Lower lobe of right lung (tissue), 2 donors: ENCODE data around the gene PHAF1. TPM values are rescaled to one million over a fixed set of nuclear protein-coding genes. Genes with fewer than 3 reads are reported as not detected.

Source experiments
- ATAC-seq, 2 donors: fragments of 200-7000 bp; cut with Tn5 transposase; one replicate each; pipeline ENCODE4 v1.9.1; 2020 to 2022; ENCODE audit warnings: mild to moderate bottlenecking in 2 of 2, moderate library complexity in 2 of 2
- DNase-seq: peaks from one replicate; pipeline ENCODE4 v3.0.0-alpha.2; 2020
- H3K27ac ChIP-seq: fragments of 200-600 bp; one replicate; pipeline ENCODE4 v1.8.0; 2022
- H3K27me3 ChIP-seq: fragments of 200-600 bp; one replicate; pipeline ENCODE4 v1.8.0; 2022; ENCODE audit warnings: low read depth
- H3K36me3 ChIP-seq: fragments of 200-600 bp; one replicate; pipeline ENCODE4 v1.8.0; 2022; ENCODE audit warnings: mild to moderate bottlenecking
- H3K4me1 ChIP-seq: fragments of 200-600 bp; one replicate; pipeline ENCODE4 v1.8.0; 2022
- H3K4me3 ChIP-seq: fragments of 200-600 bp; one replicate; pipeline ENCODE4 v1.8.0; 2022; ENCODE audit warnings: mild to moderate bottlenecking
- H3K9me3 ChIP-seq: fragments of 200-600 bp; one replicate; pipeline ENCODE4 v1.8.0; 2022
- CTCF ChIP-seq: fragments of 200-600 bp; IDR thresholded peaks from one replicate; pipeline ENCODE4 v1.8.0; 2022; ENCODE audit warnings: antibody characterized with exemption, mild to moderate bottlenecking
- intact Hi-C: fragments of 100-400 bp; cut with DNase I; formaldehyde crosslinking; loops from one replicate; pipeline ENCODE4 v1.11.0; 2022
- total RNA-seq: library from RNA; stranded (reverse); fragmentation: NEBNext Ultra II Directional; extraction: Animal tissue kit (Norgen Biotek cat#: 25700); gene quantifications from one replicate; pipeline ENCODE4 v1.2.1, GENCODE V29; 2021
- donor health status: DM: no; HTN: yes; CAD: no; lungs with severe emphysema.

Gene PHAF1
- total RNA-seq, 1 donor from 2014 or later = 21.7 TPM

GRCh38 chr16:67184453-67184994 lies 74.8 kb downstream of the PHAF1 start:
- H3K27me3 ChIP-seq = no peaks in the 10 kb centered on the region
- H3K36me3 ChIP-seq = no peaks in the 10 kb centered on the region
- H3K4me1 ChIP-seq = peaks cover 42% of the 10 kb centered on the region
- H3K27ac ChIP-seq = peak overlapping the region; percentile 94
- H3K4me3 ChIP-seq = peak overlapping the region; percentile 73
- intact Hi-C loops = no loop called here
- TF ChIP-seq CTCF = no peak
- DNase-seq (no peak), ATAC-seq (peak; percentile 28 to 39)
- H3K9me3 ChIP-seq = no peaks in the 10 kb centered on the region

DNA sequence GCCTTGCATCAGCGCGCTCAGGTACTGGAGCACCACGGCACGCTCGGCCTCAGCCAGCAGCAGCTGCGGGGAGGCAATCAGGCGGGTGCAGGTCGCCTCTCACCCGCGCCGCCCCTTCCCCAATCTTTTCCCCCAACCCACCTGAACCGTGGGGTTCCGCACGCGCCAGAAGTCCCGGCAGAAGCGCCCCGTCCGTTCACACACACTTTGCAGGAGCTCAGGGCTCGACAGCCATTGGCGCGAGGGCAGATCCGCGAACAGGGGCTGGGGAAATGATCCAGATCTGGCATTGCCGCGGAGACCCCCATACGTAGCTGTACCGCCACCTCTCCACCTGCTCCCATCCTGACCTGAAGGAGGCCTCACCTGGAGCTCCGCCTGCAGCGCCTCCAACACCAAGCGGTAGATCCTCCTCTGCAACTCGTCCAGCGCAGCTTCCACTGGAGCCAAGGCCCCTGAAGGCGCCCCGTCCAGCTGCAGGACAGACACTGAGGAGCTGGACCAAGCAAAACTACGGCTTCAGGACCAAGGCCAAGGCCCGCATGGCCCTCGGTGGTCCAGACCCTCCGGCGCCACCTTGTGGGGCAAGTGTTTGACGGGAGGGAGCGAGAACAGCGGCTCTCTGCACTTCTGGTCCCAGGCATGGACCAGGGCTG lies 75.4 kb downstream of the PHAF1 start:
- TF ChIP-seq CTCF = peak; percentile 89
- Histone ChIP-seq H3K36me3 (no peaks in the 10 kb centered on the region), H3K27me3 (no peaks in the 10 kb centered on the region), H3K4me1 (peaks cover 42% of the 10 kb centered on the region), H3K27ac (no peak overlapping the region), H3K4me3 (peak overlapping the region; percentile 73), H3K9me3 (no peaks in the 10 kb centered on the region)
- peak; percentile 72 to 75 for ATAC-seq
- peak; percentile 94 for DNase-seq
- intact Hi-C loops = no loop called here

GRCh38 chr16:67185651-67186134 lies 76.0 kb downstream of the PHAF1 start:
- Histone ChIP-seq H3K27ac (no peak overlapping the region), H3K36me3 (no peaks in the 10 kb centered on the region), H3K4me3 (peak overlapping the region; percentile 73), H3K9me3 (no peaks in the 10 kb centered on the region), H3K27me3 (no peaks in the 10 kb centered on the region), H3K4me1 (peaks cover 44% of the 10 kb centered on the region)
- intact Hi-C loops = no loop called here
- no peak for TF ChIP-seq CTCF
- ATAC-seq (no peak), DNase-seq (no peak)

DNA sequence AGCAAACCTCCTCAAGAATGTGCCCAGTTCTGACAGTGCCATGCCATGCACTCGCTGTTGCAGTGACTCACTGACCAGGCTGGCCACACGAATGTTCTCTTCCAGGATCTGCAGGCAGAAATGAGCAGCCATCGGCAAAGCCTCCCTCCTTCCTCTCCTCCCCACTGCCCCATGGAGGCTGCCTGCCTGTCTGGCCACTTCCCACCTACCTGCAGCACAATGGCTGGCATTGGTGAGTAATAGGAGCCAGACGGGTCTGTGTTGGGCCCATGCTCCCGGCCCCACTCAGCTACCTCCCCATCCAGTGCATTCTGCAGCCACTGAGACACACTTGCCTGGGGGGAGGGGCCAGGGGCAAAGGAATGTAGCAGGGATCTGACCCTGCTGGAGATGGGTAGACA lies 76.8 kb downstream of the PHAF1 start:
- no peak overlapping the region for H3K27ac ChIP-seq
- intact Hi-C loops = no loop called here
- H3K27me3 ChIP-seq = no peaks in the 10 kb centered on the region
- peaks cover 51% of the 10 kb centered on the region for H3K4me1 ChIP-seq
- no peak for ATAC-seq
- no peaks in the 10 kb centered on the region for H3K36me3 ChIP-seq
- no peak for TF ChIP-seq CTCF
- no peak overlapping the region for H3K4me3 ChIP-seq
- DNase-seq = no peak
- H3K9me3 ChIP-seq = no peaks in the 10 kb centered on the region

DNA sequence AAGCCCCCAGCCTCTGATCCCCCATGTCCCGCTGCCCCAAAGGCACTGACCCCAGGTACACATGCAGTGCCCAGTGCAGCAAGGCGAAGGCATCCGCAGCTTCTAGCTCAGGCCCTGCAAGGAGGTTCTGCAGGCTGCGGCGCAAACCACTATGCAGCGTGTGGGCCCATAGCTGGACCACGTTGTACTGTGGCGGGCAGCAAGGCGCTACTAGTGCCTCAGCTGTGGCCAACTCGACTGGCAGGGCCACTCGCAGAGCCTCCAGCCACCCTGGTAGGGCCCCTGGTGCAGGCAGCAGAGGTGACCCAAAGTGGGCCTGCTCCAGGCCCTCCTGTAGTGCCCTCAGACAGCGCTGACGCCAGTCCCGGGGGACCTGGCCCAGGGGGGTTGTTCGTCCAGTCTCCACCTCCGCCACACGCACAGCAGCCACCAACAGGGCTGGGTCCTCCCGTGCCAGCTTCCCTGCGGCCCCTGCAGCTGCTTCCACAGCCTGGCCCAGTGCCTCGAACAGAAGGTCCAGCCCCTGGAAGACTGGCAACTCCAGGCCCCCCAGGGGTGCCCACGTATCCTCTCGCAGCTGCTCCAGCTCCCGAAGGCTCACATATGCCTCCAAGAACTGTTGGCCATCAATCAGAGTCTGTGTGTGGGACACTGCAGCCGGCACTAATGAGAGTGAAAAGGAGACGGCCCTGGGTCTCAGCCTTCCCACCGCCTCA lies 77.6 kb downstream of the PHAF1 start:
- H3K36me3 ChIP-seq = no peaks in the 10 kb centered on the region
- ATAC-seq (no peak), DNase-seq (no peak)
- peaks cover 47% of the 10 kb centered on the region for H3K4me1 ChIP-seq
- H3K9me3 ChIP-seq = no peaks in the 10 kb centered on the region
- no peak for TF ChIP-seq CTCF
- no peak overlapping the region for H3K4me3 ChIP-seq
- H3K27ac ChIP-seq = no peak overlapping the region
- no peaks in the 10 kb centered on the region for H3K27me3 ChIP-seq
- intact Hi-C loops = no loop called here
